Heart left ventricle (tissue), 13 donors: ENCODE results near the gene PRR16.

ENCODE experiments used
- POLR2A ChIP-seq, 2 donors: fragments of 450-650 bp; IDR thresholded peaks; one replicate each; pipeline ENCODE4 v1.6.1; 2017; ENCODE audit warnings: antibody characterized with exemption in 2 of 2, mild to moderate bottlenecking in 2 of 2, moderate library complexity in 2 of 2
- TF ChIP-seq, protein P1 (sequence below), 12 donors: fragments of 200-600 bp; sonication (generic) in 4 of 12; IDR thresholded peaks; one replicate each; pipeline versions ENCODE4 v1.5.0 to v1.8.0; 2018 to 2022; ENCODE audit warnings: antibody characterized with exemption in 12 of 12, mild to moderate bottlenecking in 5 of 12
- donor health status: ischemic (EF 13 %, LVEDD 7.1; RV severe dilation, severe dysfunction).
- donor health status: DM: no; HTN: yes; CAD: no.
- donor health status: DM: no; HTN: no; CAD: no.
- donor health status: ischemic (EF 25% LVEDD 6.9; RV normal size, moderate dysfunction).
- donor health status: ischemic (EF 25% LVEDD 5.7; RV mildly dilated, moderate dysfunction).
- donor health status: ischemic (EF 35%, LVEDD 5.7; RV mildly dilated, moderate dysfunction).
- donor health status: nonischemic (EF 11% LVEDD 7.7; RV severe dilation, severe dysfunction).
- donor health status: DM: yes; HTN: yes; CAD: no.
- donor health status: PGD.
- donor health status: ischemic (EF 29% LVEDD 5.4; RV normal size, mild dysfunction).
- donor health status: nonischemic (EF 23%, LVEDD 6.1; RV moderate dilation, normal function).

DNA sequence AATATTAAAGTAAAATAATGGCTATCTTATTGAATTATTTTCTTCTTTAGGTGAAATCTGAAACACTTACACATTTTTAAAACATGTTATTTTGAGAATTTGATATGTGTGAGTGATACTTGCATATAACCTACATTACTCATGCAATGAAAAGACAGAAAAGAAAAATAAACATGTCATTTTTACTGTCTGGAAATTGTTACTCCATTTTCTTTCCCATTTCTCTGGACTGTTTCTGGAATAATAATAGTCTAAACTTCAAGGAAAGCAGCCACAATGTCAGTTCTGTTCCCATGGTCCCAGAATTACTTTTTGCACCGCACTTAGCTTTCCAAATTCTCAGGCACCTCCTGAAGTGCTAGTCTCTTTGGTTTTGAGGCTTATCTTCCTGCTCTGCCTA lies 145.5 kb downstream of the PRR16 start:
- TF ChIP-seq POLR2A (IDR thresholded peaks at IDR 0.05), result no peak
- TF ChIP-seq, protein P1, sequence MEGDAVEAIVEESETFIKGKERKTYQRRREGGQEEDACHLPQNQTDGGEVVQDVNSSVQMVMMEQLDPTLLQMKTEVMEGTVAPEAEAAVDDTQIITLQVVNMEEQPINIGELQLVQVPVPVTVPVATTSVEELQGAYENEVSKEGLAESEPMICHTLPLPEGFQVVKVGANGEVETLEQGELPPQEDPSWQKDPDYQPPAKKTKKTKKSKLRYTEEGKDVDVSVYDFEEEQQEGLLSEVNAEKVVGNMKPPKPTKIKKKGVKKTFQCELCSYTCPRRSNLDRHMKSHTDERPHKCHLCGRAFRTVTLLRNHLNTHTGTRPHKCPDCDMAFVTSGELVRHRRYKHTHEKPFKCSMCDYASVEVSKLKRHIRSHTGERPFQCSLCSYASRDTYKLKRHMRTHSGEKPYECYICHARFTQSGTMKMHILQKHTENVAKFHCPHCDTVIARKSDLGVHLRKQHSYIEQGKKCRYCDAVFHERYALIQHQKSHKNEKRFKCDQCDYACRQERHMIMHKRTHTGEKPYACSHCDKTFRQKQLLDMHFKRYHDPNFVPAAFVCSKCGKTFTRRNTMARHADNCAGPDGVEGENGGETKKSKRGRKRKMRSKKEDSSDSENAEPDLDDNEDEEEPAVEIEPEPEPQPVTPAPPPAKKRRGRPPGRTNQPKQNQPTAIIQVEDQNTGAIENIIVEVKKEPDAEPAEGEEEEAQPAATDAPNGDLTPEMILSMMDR (IDR thresholded peaks at IDR 0.05), result no peak
